K562 (cell line): Measurements from ENCODE around the gene CPLX1. TPM values are rescaled to one million over a fixed set of nuclear protein-coding genes. Genes with fewer than 3 reads are reported as not detected.

Source experiments
- ATAC-seq: fragments of 200-7000 bp; cut with Tn5 transposase; 3 replicates; pipeline ENCODE4 v1.9.1; 2020; ENCODE audit warnings: moderate library complexity
- BruUV-seq: library from RNA; stranded (reverse); fragments of 400-500 nt; replicated peaks from 2 replicates; lab custom pipeline; 2021; lab: Mats Ljungman, UMichigan
- CTCF ChIA-PET: fragments of 300-600 bp; formaldehyde crosslinking; extraction: SDS; loops from one replicate; lab custom pipeline; 2021; ENCODE audit warnings: low intra/inter-chr PET ratio; lab: Yijun Ruan, JAX
- POLR2A ChIA-PET: fragments of 300-600, 350-650 bp; sonication (Branson Sonifier 250); formaldehyde crosslinking; extraction: SDS; loops from one replicate; lab custom pipeline; 2021; ENCODE audit warnings: antibody characterized with exemption, inconsistent platforms; lab: Yijun Ruan, JAX
- DNase-seq, 4 experiments: peaks; one replicate each; pipeline versions ENCODE4 v3.0.0 to v3.0.0-alpha.2; 2011 to 2018; ENCODE audit warnings: low spot score in 3 of 4, mixed read lengths in 3 of 4; ENCODE audit errors: extremely low read depth in 1 of 4
- FAIRE-seq: peaks from 2 replicates; lab custom pipeline; 2011; peaks lifted over from hg19 to GRCh38; lab: Jason Lieb, UNC
- H2AFZ ChIP-seq: 2 replicates; pipeline ENCODE4 v1.6.0; 2011; ENCODE audit warnings: low read depth, low read length, control low read depth, inconsistent platforms
- H3K27ac ChIP-seq: fragments of 200-600 bp; 3 replicates; pipeline ENCODE4 v1.8.0; 2011; ENCODE audit warnings: low read depth, mild to moderate bottlenecking, control low read depth, inconsistent platforms, low read length, moderate library complexity, mixed read lengths; ENCODE audit errors: extremely low read depth
- H3K27me3 ChIP-seq, 2 experiments: fragments of 300-600 bp in 1 of 2; 2 replicates in 1 of 2; 3 replicates in 1 of 2; pipeline versions ENCODE4 v1.6.0 to v1.8.0; 2011; ENCODE audit warnings: inconsistent platforms in 2 of 2, low read length in 2 of 2, mild to moderate bottlenecking in 1 of 2, mixed read lengths in 1 of 2, moderate library complexity in 1 of 2; ENCODE audit not compliant: control insufficient read depth in 2 of 2, insufficient read depth in 2 of 2
- H3K36me3 ChIP-seq: fragments of 300-600 bp; 3 replicates; pipeline ENCODE4 v1.8.0; 2011; ENCODE audit warnings: mild to moderate bottlenecking, low read length, inconsistent platforms; ENCODE audit not compliant: control insufficient read depth, insufficient read depth
- H3K4me1 ChIP-seq, 2 experiments: fragments of 200-600 bp in 1 of 2; replicated peaks in 1 of 2; 2 replicates in 1 of 2; 3 replicates in 1 of 2; pipeline versions ENCODE4 v1.5.1 to v1.8.0; 2011; ENCODE audit warnings: inconsistent platforms in 2 of 2, low read length in 2 of 2, mild to moderate bottlenecking in 1 of 2, mixed read lengths in 1 of 2, moderate library complexity in 1 of 2; ENCODE audit not compliant: control insufficient read depth in 2 of 2, insufficient read depth in 2 of 2
- H3K4me2 ChIP-seq: 2 replicates; pipeline ENCODE4 v1.6.1; 2011; ENCODE audit warnings: low read length, control low read depth, inconsistent platforms, mixed read lengths; ENCODE audit not compliant: insufficient read depth
- H3K4me3 ChIP-seq: fragments of 200-600 bp; sonication (generic), shearing (Covaris generic); 2 replicates; pipeline ENCODE4 v1.5.1; 2016; ENCODE audit warnings: control low read depth, inconsistent platforms
- H3K79me2 ChIP-seq: fragments of 200-600 bp; 3 replicates; pipeline ENCODE4 v1.8.0; 2011; ENCODE audit warnings: low read length, inconsistent platforms; ENCODE audit not compliant: control insufficient read depth, insufficient read depth
- H3K9ac ChIP-seq, 2 experiments: 2 replicates each; pipeline versions ENCODE4 v1.6.0 to v1.6.1; 2011; ENCODE audit warnings: low read depth in 2 of 2, low read length in 2 of 2, control low read depth in 1 of 2, inconsistent platforms in 1 of 2, mild to moderate bottlenecking in 1 of 2, mixed read lengths in 1 of 2; ENCODE audit not compliant: insufficient read depth in 1 of 2
- H3K9me1 ChIP-seq: one replicate; pipeline ENCODE4 v1.6.0; 2011; ENCODE audit warnings: inconsistent platforms, mild to moderate bottlenecking, low read length, moderate library complexity; ENCODE audit not compliant: control insufficient read depth, insufficient read depth
- H3K9me3 ChIP-seq: replicated peaks from 2 replicates; pipeline ENCODE4 v1.5.1; 2011; ENCODE audit warnings: low read depth, low read length, inconsistent platforms; ENCODE audit not compliant: control insufficient read depth, insufficient read depth
- H4K20me1 ChIP-seq: replicated peaks from 2 replicates; pipeline ENCODE4 v1.6.1; 2011; ENCODE audit warnings: low read length, inconsistent platforms, mixed read lengths; ENCODE audit not compliant: control insufficient read depth, insufficient read depth
- E2F1 ChIP-seq: sonication (generic); formaldehyde crosslinking; IDR thresholded peaks from 2 replicates; pipeline ENCODE4 v1.8.1; 2023; ENCODE audit warnings: mild to moderate bottlenecking, missing genetic modification reagents, moderate library complexity
- HDAC6 ChIP-seq: IDR thresholded peaks from 2 replicates; pipeline ENCODE4 v1.6.1; 2012; ENCODE audit warnings: low read depth, mild to moderate bottlenecking, control low read depth, inconsistent platforms, low read length, moderate library complexity
- HDAC8 ChIP-seq: fragments of 450-650 bp; IDR thresholded peaks from 2 replicates; pipeline ENCODE4 v1.6.1; 2016; ENCODE audit warnings: mild to moderate bottlenecking, missing genetic modification characterization, moderate library complexity, missing compliant biosample characterization
- MAX ChIP-seq: sonication (generic); formaldehyde crosslinking; IDR thresholded peaks from 2 replicates; pipeline ENCODE4 v1.9.0; 2022; ENCODE audit warnings: mild to moderate bottlenecking, missing genetic modification reagents
- MLLT1 ChIP-seq, 2 experiments: fragments of 450-650 bp; IDR thresholded peaks; 2 replicates each; pipeline ENCODE4 v1.6.1; 2016
- SMC3 ChIP-seq: conservative IDR thresholded peaks from 2 replicates; pipeline ENCODE4 v1.6.1; 2011; ENCODE audit warnings: low read depth, low read length, improper control_type of control experiment; ENCODE audit not compliant: insufficient read depth
- USF1 ChIP-seq: sonication (generic); formaldehyde crosslinking; IDR thresholded peaks from 2 replicates; pipeline ENCODE4 v1.9.0; 2022; ENCODE audit warnings: mild to moderate bottlenecking, missing genetic modification reagents
- WGBS: fragments of 100-300 bp; shearing (Covaris generic); methylation state at CpG from one replicate; pipeline ENCODE4 v1.1.6; 2016; ENCODE audit warnings: low coverage, mixed read lengths; ENCODE audit not compliant: insufficient coverage; ENCODE audit errors: missing lambda C conversion rate; 5-methylcytosine and 5-hydroxymethylcytosine counted together
- in situ Hi-C: fragments of 300-500 bp; cut with MboI; formaldehyde crosslinking; loops from 4 replicates; pipeline ENCODE4 v1.15.0; 2018; ENCODE audit warnings: inconsistent platforms, mixed read lengths
- intact Hi-C: fragments of 100-400 bp; cut with micrococcal nuclease; formaldehyde crosslinking; loops from 2 replicates; pipeline ENCODE4 v1.14.2; 2022
- polyA plus RNA-seq, 8 experiments: library from polyadenylated mRNA; depleted of rRNA in 4 of 8; stranded (reverse) in 5 of 8; unstranded in 3 of 8; fragments of >200 nt; fragmentation: Nextera tagmentation in 2 of 8; fragmentation: Illumina TruSeq in 1 of 8; extraction: Ambion mirVana in 2 of 8; extraction: Trizol in 1 of 8; gene quantifications; 2 replicates each; pipeline versions ENCODE4 v1.2.1 to v1.2.3, GENCODE V29; 2011 to 2014; ENCODE audit warnings: inconsistent platforms in 1 of 8, missing spikeins in 1 of 8
- total RNA-seq, 7 experiments: library from RNA; depleted of rRNA in 6 of 7; stranded (reverse); fragments of >200 nt in 6 of 7; fragmentation: Illumina TruSeq in 2 of 7; extraction: Trizol in 2 of 7; gene quantifications; 2 replicates each; pipeline versions ENCODE4 v1.2.1 to v1.2.3, GENCODE V29; 2011 to 2021; ENCODE audit warnings: low replicate concordance in 1 of 7

CPLX1 gene
- total and polyA plus RNA-seq, 9 of the 15 experiments (the other 6 are each of a cell fraction or from before 2014, with no cell fraction given), result 0.03 to 3.3 (median 0.17) TPM; not detected in 2

- no peak for TF ChIP-seq HDAC6
- no peak for TF ChIP-seq E2F1
- TF ChIP-seq, all 486 proteins: peak for 5
Observed at GRCh38 chr4:793093-793861, 32.7 kb downstream of the CPLX1 start (continued).

- TF ChIP-seq MLLT1 (IDR thresholded peaks at IDR 0.05) (0 out of 4 replicates have a peak, but pooled peaks of 1 of the 2 experiments have one; percentile 20), HDAC8 (no peak), SMC3 (no peak), MAX (CRISPR knock-in tag) (peak; percentile 63), USF1 (peak; percentile 60)
- BruUV-seq, result no TSS peak
- 45% methylated on average over 13 of the region's 17 CpGs for WGBS
- H3K9ac ChIP-seq, result peak overlapping the region in 1 of 2 experiments; percentile 26; a peak in 1 of 4 replicates
- H3K4me1 ChIP-seq, result peaks cover 0 to 75% of the 10 kb centered on the region in 2 experiments; a peak in 3 of 5 replicates
- H3K79me2 ChIP-seq, result no peaks in the 10 kb centered on the region
- H3K27me3 ChIP-seq, result peaks cover 15 to 40% of the 10 kb centered on the region in 2 experiments
- FAIRE-seq (no peak), DNase-seq (no peak), ATAC-seq (no peak)
- in situ Hi-C loops, result no loop called here
- no peak overlapping the region for H3K27ac ChIP-seq
- H2AFZ ChIP-seq, result no peak overlapping the region
- no peaks in the 10 kb centered on the region for H3K9me3 ChIP-seq
- ChIA-PET CTCF (no interaction called here), POLR2A (interaction anchor here (2.5 kb wide), 1 partner anchor 11 kb away, joined by 15 read pairs; no protein-coding TSS in a partner anchor)
- H3K4me3 ChIP-seq, result no peak overlapping the region
- no peak overlapping the region for H3K4me2 ChIP-seq
- no peaks in the 10 kb centered on the region for H3K36me3 ChIP-seq
- intact Hi-C loops, result no loop called here
- 0 out of 2 replicates have a peak, but pooled peaks cover 3% of the 10 kb centered on the region for H4K20me1 ChIP-seq
- no peaks in the 10 kb centered on the region for H3K9me1 ChIP-seq
Observed at GRCh38 chr4:792626-793092, 33.3 kb downstream of the CPLX1 start.
